ENCODE results near the gene CDC73. TPM values are rescaled to one million over a fixed set of nuclear protein-coding genes. Genes with fewer than 3 reads are reported as not detected.
A peak's percentile ranks its signal among the peaks of the same experiment; 100 is the strongest.

The CDC73 gene
- total and polyA plus RNA-seq, 9 of the 15 experiments (the other 6 are each of a cell fraction or from before 2014, with no cell fraction given): 19.0 to 61.7 (median 30.1) TPM

DNA sequence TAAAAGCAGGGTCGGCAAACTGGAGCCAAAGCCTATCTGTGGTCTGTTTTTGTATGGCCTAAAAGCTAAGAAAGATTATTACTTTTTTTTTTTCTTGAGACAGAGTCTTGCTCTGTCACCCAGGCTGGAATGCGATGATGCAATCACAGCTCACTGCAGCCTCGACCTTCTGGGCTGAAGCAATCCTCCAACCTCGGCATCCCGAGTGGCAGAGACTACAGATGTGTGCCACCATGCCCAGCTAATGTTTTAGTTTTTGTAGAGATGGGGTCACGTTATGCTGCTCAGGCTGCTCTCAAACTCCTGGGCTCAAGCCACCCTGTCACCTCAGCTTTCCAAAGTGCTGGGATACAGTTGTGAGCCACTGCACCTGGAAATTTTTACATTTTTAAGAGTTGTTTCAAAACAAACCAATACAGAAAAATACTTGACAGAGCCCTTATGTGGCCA lies 10.2 kb upstream of the CDC73 start (continued):
- TF ChIP-seq ETV6 (IDR thresholded peaks at IDR 0.05; ENCODE audit: borderline replicate concordance in 1 of 2, low read depth in 2 of 2, low read length in 1 of 2) (no peak), ETV6 (CRISPR knock-in tag; IDR thresholded peaks at IDR 0.05; ENCODE audit: borderline replicate concordance) (no peak), JUNB (CRISPR knock-in tag; conservative IDR thresholded peaks at IDR 0.05) (peak; percentile 77), SOX6 (IDR thresholded peaks at IDR 0.05) (0 out of 2 replicates have a peak, but pooled peaks have one; percentile 31), RCOR1 (IDR thresholded peaks at IDR 0.05; ENCODE audit: borderline replicate concordance in 1 of 2, low read depth in 2 of 2, low read length in 2 of 2) (peak in 1 of 2 experiments; percentile 81; a peak in 2 of 4 replicates), FOXM1 (IDR thresholded peaks at IDR 0.05; ENCODE audit: low read depth) (0 out of 2 replicates have a peak, but pooled peaks have one; percentile 14), FOXM1 (CRISPR knock-in tag; IDR thresholded peaks at IDR 0.05; ENCODE audit: low read depth) (no peak), PRMT5 (CRISPR knock-in tag; IDR thresholded peaks at IDR 0.05) (no peak), PURB (CRISPR knock-in tag; IDR thresholded peaks at IDR 0.05; ENCODE audit: low read depth) (no peak), ZBED1 (IDR thresholded peaks at IDR 0.05) (no peak), ZFP36 (IDR thresholded peaks at IDR 0.05; ENCODE audit: low read depth, low read length, partially characterized antibody) (no peak), ZNF785 (CRISPR knock-in tag; IDR thresholded peaks at IDR 0.05) (no peak), CBX8 (IDR thresholded peaks at IDR 0.05; ENCODE audit: borderline replicate concordance, extremely low read depth, low read depth, low read length, poor library complexity, severe bottlenecking) (no peak), ZNF766 (CRISPR knock-in tag; conservative IDR thresholded peaks at IDR 0.05) (0 out of 2 replicates have a peak, but pooled peaks have one; percentile 29), RBFOX2 (IDR thresholded peaks at IDR 0.05; ENCODE audit: low read depth, low read length) (peak; percentile 56)
- TF ChIP-seq, protein P1, sequence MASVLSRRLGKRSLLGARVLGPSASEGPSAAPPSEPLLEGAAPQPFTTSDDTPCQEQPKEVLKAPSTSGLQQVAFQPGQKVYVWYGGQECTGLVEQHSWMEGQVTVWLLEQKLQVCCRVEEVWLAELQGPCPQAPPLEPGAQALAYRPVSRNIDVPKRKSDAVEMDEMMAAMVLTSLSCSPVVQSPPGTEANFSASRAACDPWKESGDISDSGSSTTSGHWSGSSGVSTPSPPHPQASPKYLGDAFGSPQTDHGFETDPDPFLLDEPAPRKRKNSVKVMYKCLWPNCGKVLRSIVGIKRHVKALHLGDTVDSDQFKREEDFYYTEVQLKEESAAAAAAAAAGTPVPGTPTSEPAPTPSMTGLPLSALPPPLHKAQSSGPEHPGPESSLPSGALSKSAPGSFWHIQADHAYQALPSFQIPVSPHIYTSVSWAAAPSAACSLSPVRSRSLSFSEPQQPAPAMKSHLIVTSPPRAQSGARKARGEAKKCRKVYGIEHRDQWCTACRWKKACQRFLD (CRISPR knock-in tag; IDR thresholded peaks at IDR 0.05): no peak
- TF ChIP-seq, protein P2, sequence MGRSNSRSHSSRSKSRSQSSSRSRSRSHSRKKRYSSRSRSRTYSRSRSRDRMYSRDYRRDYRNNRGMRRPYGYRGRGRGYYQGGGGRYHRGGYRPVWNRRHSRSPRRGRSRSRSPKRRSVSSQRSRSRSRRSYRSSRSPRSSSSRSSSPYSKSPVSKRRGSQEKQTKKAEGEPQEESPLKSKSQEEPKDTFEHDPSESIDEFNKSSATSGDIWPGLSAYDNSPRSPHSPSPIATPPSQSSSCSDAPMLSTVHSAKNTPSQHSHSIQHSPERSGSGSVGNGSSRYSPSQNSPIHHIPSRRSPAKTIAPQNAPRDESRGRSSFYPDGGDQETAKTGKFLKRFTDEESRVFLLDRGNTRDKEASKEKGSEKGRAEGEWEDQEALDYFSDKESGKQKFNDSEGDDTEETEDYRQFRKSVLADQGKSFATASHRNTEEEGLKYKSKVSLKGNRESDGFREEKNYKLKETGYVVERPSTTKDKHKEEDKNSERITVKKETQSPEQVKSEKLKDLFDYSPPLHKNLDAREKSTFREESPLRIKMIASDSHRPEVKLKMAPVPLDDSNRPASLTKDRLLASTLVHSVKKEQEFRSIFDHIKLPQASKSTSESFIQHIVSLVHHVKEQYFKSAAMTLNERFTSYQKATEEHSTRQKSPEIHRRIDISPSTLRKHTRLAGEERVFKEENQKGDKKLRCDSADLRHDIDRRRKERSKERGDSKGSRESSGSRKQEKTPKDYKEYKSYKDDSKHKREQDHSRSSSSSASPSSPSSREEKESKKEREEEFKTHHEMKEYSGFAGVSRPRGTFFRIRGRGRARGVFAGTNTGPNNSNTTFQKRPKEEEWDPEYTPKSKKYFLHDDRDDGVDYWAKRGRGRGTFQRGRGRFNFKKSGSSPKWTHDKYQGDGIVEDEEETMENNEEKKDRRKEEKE (IDR thresholded peaks at IDR 0.05; ENCODE audit: borderline replicate concordance in 1 of 2, control insufficient read depth in 1 of 2, low read depth in 2 of 2, low read length in 1 of 2): no peak
- TF ChIP-seq, protein P3, sequence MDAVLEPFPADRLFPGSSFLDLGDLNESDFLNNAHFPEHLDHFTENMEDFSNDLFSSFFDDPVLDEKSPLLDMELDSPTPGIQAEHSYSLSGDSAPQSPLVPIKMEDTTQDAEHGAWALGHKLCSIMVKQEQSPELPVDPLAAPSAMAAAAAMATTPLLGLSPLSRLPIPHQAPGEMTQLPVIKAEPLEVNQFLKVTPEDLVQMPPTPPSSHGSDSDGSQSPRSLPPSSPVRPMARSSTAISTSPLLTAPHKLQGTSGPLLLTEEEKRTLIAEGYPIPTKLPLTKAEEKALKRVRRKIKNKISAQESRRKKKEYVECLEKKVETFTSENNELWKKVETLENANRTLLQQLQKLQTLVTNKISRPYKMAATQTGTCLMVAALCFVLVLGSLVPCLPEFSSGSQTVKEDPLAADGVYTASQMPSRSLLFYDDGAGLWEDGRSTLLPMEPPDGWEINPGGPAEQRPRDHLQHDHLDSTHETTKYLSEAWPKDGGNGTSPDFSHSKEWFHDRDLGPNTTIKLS (IDR thresholded peaks at IDR 0.05; ENCODE audit: borderline replicate concordance, low read depth): peak; percentile 67
- TF ChIP-seq, protein P4, sequence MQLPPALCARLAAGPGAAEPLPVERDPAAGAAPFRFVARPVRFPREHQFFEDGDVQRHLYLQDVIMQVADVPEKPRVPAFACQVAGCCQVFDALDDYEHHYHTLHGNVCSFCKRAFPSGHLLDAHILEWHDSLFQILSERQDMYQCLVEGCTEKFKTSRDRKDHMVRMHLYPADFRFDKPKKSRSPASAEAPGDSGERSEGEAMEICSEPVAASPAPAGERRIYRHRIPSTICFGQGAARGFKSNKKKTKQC (CRISPR knock-in tag; IDR thresholded peaks at IDR 0.05): no peak
- TF ChIP-seq, protein P5, sequence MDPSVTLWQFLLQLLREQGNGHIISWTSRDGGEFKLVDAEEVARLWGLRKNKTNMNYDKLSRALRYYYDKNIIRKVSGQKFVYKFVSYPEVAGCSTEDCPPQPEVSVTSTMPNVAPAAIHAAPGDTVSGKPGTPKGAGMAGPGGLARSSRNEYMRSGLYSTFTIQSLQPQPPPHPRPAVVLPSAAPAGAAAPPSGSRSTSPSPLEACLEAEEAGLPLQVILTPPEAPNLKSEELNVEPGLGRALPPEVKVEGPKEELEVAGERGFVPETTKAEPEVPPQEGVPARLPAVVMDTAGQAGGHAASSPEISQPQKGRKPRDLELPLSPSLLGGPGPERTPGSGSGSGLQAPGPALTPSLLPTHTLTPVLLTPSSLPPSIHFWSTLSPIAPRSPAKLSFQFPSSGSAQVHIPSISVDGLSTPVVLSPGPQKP (CRISPR knock-in tag; IDR thresholded peaks at IDR 0.05): no peak
